Activated CD8-positive, alpha-beta memory T cell treated with anti-CD3 and anti-CD28 coated beads, Interleukin-2, amount 50 U/mL, for 24 hours (primary cell): ENCODE results near the gene SLC7A5.

Experiments
- DNase-seq: peaks from one replicate; pipeline ENCODE4 v3.0.0-alpha.2; 2020; ENCODE audit errors: extremely low read depth

SLC7A5 gene

GRCh38 chr16:87846705-87847466 is 22.4 kb downstream of the SLC7A5 start:
- DNase-seq, result no peak

GRCh38 chr16:87845807-87846619 is 23.3 kb downstream of the SLC7A5 start:
- DNase-seq, result no peak

- DNase-seq, result no peak
Observed at GRCh38 chr16:87845213-87845612, 24.1 kb downstream of the SLC7A5 start.

DNA sequence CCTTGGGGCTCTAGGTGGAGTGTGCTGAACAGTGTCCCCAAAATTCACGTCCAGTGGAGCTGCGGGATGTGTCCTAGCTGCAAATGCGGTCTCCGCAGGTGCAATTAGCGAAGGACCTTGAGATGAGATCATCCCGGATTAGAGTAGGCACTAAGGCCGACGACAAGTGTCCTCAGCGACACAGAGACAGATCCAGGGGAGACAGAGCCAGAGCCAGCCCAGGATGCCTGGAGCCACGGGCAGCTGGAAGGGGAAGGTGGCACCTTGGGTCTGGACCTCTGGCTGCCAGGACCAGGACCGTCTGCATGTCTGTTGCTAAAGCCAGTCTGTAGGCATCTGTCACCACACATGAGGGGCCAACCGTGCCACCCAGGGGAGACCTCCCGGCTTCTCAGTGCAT is 24.5 kb downstream of the SLC7A5 start:
- DNase-seq, result no peak

DNA sequence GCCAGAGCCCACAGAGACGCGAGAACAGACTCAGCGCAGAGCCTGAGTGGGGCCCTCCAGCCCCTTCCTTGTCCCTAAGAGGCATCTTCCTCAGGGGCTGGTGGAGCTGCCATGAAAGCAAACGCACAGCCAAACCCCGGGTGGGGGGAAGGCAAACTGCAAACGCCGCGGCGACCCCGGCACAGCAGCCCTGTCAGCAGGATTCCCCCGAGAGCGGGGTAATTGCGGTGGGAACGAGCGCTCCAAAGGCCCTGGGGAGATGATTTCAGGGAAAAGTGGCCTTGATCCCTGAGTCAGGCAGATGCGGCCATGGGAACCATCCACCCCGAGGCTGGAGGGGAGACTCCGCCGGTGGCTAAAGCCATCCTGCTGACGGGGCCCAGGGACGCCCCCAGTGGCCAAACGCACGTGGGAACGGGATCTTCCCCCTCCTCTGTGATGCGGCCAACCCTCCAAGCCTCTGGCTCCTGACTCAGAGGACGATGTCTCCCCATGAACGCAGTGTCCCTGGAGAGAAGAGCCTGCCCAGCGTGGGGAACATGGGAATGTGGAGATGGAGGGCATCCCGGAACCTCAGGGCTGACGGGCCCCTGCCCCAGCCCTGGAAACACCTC is 25.1 kb downstream of the SLC7A5 start:
- DNase-seq, result no peak

GRCh38 chr16:87843678-87844105 is 25.6 kb downstream of the SLC7A5 start:
- no peak for DNase-seq

DNA sequence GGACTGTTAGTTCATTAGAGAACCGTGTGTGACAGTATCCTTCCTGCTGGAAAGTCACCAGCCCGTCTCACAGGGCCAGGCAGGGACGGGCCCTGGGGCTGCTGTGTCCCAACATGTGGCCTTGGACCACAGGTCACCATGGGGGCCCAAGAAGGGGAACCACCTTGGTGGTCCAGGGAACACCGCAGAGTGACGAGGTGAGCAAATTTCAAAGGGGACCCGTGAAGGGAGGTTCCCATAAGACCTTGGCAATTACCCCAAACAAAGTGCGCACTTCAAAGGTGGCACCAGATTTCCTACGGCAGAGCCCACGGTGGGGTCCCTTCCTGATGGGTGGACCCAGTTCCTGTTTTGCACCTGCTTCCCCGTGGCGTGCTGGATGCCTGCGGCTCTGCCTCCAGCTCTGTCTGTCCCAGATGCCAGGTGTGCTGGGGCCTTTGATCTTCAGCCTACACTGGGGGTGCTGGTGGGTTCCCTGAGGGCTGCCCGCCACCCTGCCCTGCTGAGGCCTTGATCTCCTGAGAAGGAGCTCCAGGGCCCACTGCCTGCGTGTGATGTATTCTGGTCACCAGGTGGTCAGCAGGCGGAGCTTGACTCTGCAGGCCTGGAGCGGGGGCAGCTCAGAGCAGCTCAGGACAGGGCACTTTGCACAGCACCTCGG is 27.0 kb downstream of the SLC7A5 start:
- no peak for DNase-seq

- no peak for DNase-seq
Observed at GRCh38 chr16:87841340-87842208, 27.7 kb downstream of the SLC7A5 start.

GRCh38 chr16:87840271-87840978 is 28.9 kb downstream of the SLC7A5 start:
- DNase-seq, result no peak

DNA sequence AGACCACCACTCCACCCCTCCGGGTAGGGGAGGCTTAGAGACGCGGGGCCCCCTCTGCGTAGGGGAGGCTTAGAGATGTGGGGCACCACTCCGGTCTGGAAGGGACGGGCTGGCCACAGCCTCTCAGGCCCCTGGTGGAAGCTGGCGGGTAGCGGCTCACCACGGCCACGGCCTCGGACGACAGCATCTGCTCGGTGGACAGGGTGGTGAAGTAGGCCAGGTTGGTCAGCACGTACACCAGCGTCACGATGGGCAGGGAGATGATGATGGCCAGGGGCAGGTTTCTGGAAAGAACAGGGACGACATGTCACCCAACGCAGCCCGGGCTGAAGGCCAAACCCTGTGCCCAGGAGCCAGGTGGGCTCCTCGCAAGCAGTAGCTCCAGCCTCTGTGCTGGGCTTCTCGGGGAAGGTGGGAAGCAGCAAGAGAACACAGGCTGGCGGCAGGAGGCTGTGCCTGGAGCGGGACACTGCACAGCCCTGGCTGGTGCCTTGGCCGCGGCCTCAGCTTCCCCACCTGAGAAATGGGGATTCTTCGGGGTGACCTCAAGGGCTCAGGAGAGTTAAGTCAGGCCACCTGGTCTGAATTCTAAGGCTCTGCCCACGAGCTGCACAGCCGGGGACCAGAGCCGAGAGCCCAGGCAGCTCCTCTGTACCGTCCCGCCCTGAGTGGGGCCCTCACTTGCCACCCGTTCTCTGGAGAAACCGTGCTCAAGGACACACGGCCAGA is 29.6 kb downstream of the SLC7A5 start:
- no peak for DNase-seq

DNA sequence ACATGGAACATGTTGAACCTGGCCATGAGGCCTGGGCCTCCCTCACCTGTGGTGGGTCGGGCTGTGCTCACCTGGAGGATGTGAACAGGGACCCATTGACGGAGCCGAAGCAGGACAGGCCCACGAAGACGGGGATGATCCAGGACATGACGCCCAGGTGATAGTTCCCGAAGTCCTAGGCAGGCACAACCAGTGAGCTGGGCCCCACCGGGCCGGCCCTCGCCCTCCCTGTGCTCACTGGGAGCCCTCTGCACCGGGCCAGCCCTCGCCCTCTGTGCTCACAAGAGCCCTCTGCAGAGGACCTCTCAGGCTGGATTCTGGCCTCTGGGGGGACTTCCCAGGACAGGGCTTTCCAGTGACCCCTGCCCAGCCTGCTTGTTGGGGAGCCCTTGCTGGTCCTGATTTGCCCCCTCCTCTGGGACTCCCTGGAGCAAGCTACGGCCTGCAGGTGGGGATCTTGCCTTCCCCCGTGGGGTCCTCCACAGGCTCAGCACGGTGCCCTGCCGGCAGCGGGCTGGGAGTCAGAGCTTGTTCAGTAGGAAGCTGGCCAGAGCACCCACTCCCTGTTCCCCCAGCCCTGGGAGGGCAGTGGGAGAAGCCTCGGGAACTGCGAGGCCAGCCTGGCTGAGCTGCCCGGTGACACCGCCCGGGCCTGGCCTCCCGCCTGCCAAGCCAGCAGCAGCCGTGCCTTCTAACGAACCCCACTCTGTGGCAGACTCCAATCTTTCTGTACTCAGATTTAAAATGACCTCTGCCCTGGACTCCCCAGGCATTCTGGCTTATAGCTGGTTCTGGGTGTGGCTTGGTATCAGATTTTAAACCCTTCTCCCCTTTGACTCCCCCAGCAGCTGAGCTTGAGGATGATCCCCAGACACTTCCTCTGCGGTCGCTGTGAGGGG is 30.4 kb downstream of the SLC7A5 start:
- no peak for DNase-seq

DNA sequence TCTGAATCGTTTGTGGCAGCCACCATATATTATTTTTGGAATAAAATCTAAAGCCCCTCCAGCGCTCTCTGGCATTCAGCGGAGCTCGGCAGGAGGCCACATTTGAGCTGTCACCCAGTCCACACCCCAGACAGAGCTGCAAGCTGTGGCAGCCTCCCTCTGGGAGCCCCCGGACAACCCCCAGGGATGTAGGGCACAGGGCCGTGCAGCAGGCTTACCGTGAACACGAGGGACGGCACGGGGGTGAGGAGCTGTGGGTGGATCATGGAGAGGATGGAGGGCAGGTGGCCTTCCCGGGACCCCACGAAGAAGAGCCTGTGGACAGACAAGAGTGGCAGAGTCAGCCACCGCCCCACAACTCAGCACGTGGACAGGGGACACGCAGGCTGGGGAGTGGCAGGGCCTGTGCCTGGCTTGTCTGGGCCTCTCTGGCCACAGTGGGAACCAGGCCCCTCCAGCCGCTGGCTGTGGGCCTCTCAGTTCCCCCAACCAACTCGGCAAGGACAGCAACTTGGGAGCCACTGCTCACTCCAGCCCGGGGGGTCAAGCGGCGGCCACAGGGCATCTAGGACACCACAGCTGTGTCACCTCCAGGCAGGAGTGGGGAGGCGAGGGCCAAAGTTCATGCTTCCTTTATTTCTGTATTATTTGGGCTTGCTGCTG is 31.5 kb downstream of the SLC7A5 start:
- no peak for DNase-seq

- no peak for DNase-seq
Observed at GRCh38 chr16:87836844-87837581, 32.3 kb downstream of the SLC7A5 start.

- DNase-seq, result no peak
Observed at GRCh38 chr16:87836346-87836843, 32.9 kb downstream of the SLC7A5 start.

- DNase-seq, result no peak
Observed at GRCh38 chr16:87835882-87836331, 33.4 kb downstream of the SLC7A5 start.

DNA sequence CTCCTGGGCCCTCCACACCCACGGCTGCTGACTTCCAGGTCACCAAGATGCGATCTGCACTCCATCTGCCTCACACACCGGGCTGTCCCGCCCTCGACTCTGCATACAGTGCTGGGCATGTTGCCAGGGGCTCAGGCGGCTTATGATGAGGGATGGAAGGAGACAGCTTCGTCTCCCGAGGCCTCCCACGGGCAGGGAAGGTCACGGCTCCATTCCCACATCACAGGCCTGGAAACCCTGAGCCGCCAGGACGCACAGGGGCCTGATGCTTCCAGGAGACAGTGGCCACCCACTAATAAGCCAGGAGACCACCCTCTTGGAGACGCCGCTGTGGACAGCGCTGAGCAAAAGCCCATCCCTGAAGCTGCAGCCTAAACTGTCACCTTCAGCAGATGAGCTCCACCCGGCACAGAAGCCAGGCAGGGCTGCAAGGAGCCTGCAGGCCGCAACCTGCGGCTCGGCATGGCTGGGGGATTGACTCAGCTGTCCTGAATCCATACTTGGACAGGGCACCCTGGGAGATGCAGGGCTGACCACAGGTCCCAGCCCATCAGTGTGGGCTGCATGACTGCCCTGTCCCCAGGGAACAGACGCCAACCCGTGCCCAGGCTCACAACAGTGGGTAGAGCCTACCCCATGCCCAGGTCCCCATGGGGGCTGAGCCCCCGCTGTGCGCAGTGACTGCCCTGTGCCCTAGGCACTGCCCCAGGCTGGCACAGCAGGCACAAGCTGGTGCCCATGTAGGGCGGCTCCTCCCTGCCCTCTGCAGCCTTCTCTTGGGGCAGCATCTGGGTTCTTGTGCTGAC is 34.4 kb downstream of the SLC7A5 start:
- DNase-seq, result no peak
